Tibial nerve (tissue), 3 donors: Measurements from ENCODE around the gene BCAR3.

ENCODE experiments used
- POLR2A ChIP-seq, 2 donors: fragments of 450-650 bp; IDR thresholded peaks; one replicate each; pipeline ENCODE4 v1.6.1; 2017; ENCODE audit warnings: antibody characterized with exemption in 2 of 2, mild to moderate bottlenecking in 2 of 2, moderate library complexity in 2 of 2
- TF ChIP-seq, protein P1 (sequence below), 5 experiments: fragments of 200-600 bp in 3 of 5; fragments of 450-650 bp in 2 of 5; sonication (generic) in 3 of 5; IDR thresholded peaks; one replicate each; pipeline ENCODE4 v1.5.1; 2016 to 2019; ENCODE audit warnings: antibody characterized with exemption in 5 of 5, mild to moderate bottlenecking in 3 of 5, moderate library complexity in 2 of 5

DNA sequence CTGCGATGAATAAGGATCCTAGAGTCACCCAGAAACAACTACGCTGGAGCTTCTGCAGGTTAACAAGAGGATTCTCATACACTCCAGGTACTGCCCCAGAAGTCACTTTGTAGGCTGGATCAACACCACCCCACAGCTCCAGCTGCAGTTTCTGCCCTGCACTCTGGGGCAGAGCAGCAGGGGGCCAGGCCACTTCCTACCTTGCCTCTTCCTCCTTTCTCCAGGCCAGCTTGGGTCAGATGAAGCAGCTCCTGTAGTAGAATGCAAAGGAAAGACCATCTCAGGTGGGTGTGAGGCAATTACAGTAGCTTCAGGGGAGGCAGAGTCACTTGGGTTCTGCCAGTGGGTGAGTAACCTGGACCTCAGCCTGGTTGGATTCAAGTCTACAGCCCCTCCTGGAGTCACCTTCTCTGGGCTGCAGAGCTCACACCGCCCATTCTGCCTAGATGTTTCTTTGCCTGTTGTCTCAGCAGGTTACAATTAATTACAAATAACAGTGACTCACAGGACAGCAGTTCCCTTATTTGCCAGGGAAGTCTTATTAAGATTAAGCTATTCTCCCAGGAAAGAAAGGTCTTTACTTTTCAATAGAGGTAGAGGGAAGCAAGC is 24.4 kb upstream of the BCAR3 start:
- TF ChIP-seq POLR2A (IDR thresholded peaks at IDR 0.05), result no peak
- TF ChIP-seq, protein P1, sequence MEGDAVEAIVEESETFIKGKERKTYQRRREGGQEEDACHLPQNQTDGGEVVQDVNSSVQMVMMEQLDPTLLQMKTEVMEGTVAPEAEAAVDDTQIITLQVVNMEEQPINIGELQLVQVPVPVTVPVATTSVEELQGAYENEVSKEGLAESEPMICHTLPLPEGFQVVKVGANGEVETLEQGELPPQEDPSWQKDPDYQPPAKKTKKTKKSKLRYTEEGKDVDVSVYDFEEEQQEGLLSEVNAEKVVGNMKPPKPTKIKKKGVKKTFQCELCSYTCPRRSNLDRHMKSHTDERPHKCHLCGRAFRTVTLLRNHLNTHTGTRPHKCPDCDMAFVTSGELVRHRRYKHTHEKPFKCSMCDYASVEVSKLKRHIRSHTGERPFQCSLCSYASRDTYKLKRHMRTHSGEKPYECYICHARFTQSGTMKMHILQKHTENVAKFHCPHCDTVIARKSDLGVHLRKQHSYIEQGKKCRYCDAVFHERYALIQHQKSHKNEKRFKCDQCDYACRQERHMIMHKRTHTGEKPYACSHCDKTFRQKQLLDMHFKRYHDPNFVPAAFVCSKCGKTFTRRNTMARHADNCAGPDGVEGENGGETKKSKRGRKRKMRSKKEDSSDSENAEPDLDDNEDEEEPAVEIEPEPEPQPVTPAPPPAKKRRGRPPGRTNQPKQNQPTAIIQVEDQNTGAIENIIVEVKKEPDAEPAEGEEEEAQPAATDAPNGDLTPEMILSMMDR (IDR thresholded peaks at IDR 0.05), result no peak
